ENCODE results near the gene CAMTA1. TPM values are rescaled to one million over a fixed set of nuclear protein-coding genes. Genes with fewer than 3 reads are reported as not detected.

Gene CAMTA1
- total RNA-seq, 3 donors from 2014 or later: 73.4 to 114 (median 82.6) TPM

DNA sequence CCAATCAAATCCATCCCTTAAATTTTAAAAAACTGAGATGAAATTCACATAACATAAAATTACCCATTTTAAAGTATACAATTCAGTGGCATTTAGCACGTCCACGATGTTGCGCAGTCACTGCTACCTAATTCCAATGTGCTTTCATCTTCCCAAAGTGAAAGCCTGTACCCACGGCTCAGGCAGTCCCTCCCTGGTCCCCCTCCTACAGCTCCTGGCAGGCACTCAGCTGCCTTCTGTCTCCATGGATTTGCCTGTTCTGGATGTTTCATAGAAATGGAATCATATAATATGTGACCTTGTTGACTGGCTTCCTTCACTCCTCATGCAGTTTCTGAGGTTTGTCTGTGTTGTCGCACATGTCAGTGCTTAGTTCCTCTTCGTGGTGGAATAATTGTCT, 386.3 kb downstream of the CAMTA1 start:
- no peaks in the 10 kb centered on the region for H3K9me3 ChIP-seq
- H3K4me3 ChIP-seq: no peak overlapping the region
- ATAC-seq: no peak
- H3K36me3 ChIP-seq (ENCODE audit: low read depth): no peaks in the 10 kb centered on the region
- intact Hi-C loops (cut with DNase I, micrococcal nuclease): no loop called here
- no peak for TF ChIP-seq CTCF (IDR thresholded peaks at IDR 0.05)
- no peak for DNase-seq
- H3K4me1 ChIP-seq (ENCODE audit: low read depth): no peaks in the 10 kb centered on the region

- H3K36me3 ChIP-seq (ENCODE audit: low read depth): no peaks in the 10 kb centered on the region
- DNase-seq (no peak), ATAC-seq (no peak)
- H3K4me1 ChIP-seq (ENCODE audit: low read depth): no peaks in the 10 kb centered on the region
- no peak overlapping the region for H3K4me3 ChIP-seq
- TF ChIP-seq CTCF (IDR thresholded peaks at IDR 0.05): no peak
- intact Hi-C loops (cut with DNase I, micrococcal nuclease): no loop called here
- H3K9me3 ChIP-seq: no peaks in the 10 kb centered on the region
Measured at GRCh38 chr1:7172804-7173203, 387.6 kb downstream of the CAMTA1 start.

DNA sequence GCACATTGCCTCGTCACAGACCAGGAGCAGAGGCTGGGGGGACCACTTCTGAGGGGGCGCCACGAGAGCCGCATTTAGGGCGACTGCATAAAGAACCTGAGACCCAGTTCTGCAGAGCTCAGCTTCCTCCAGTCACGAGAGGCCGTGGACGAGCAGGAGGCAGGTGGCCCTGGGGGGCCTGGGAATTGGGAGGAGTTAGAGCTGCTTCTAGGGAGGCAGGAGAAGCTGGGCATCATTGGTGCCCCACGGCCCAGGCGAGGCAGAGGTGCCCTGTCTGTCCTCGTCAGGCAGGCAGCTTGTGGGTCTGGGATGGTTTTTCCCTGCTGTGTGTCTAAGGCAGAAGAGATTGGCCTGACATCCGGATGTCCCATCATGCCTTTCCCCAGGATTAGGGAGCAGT, 389.3 kb downstream of the CAMTA1 start:
- intact Hi-C loops (cut with DNase I, micrococcal nuclease): no loop called here
- no peak for TF ChIP-seq CTCF (IDR thresholded peaks at IDR 0.05)
- no peaks in the 10 kb centered on the region for H3K36me3 ChIP-seq (ENCODE audit: low read depth)

DNA sequence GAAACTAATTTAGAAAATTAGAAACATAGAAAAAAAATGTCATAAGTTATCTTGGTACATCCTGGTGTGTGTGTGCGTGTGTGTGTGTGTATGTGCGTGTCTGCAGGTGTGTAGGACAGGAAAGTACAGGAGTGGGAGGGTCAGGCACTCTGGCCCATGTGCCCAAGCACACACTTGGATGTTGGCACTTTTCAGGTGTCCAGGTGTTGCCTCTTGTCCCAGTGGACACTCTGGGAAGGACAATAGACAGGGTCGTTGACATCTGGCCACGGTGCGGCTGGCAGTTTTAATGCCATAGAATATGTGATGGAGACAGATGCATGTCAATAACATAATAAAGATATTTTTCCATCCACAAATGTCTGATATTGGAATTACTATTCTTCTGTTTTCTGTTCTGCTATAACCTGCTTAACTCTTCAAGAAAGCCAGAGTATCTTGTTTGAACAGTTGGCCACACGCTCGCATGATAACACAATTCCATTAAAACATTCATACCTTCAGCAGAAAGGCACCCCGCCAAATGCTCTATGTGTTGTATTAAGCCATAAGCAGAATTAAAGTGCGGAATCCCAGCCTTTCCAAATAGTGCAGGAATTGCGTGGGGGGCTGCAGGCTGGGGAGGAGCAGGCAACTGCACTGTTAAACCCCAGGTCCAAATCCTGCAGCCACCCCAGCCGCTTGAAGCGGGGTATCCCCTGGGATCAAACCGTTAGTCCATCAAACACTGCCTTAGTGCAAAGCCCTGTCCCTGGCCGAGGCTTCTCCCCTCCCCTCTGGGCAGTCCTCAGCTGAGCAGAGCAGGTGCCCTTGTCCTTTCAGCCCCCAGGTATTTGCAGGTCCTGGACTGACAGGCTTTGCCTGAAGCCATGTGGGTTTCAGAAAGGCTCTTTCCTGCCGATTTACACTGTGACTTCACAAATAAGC, 390.0 kb downstream of the CAMTA1 start:
- Histone ChIP-seq H3K9me3 (no peaks in the 10 kb centered on the region), H3K36me3 (ENCODE audit: low read depth) (no peaks in the 10 kb centered on the region), H3K4me1 (ENCODE audit: low read depth) (no peaks in the 10 kb centered on the region), H3K4me3 (no peak overlapping the region)
- no peak for TF ChIP-seq CTCF (IDR thresholded peaks at IDR 0.05)
- intact Hi-C loops (cut with DNase I, micrococcal nuclease): no loop called here
- ATAC-seq (no peak), DNase-seq (no peak)

More for the DNA sequence above, 389.3 kb downstream of the CAMTA1 start:
- H3K4me1 ChIP-seq (ENCODE audit: low read depth): no peaks in the 10 kb centered on the region
- ATAC-seq: no peak
- DNase-seq: no peak
- no peaks in the 10 kb centered on the region for H3K9me3 ChIP-seq
- H3K4me3 ChIP-seq: no peak overlapping the region

DNA sequence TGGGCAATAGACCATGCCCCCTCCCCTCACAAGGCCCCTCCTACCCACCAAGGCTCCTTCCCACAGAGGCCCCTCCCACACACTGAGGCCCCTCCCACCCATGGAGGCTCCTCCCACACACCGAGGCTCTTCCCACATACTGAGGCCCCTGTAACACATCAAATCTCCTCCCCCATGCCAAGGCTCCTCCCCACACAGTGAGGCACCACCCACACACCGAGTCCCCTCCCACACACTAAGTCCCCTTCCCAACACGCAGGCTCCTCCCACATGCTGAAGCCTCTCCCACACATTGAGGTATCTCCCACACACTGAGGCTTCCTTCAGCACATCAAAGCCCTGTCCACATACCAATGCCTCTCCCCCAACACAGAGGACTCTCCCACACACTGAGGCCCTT, 391.8 kb downstream of the CAMTA1 start:
- no peaks in the 10 kb centered on the region for H3K36me3 ChIP-seq (ENCODE audit: low read depth)
- no peaks in the 10 kb centered on the region for H3K4me1 ChIP-seq (ENCODE audit: low read depth)
- ATAC-seq (no peak), DNase-seq (no peak)
- intact Hi-C loops (cut with DNase I, micrococcal nuclease): no loop called here
- H3K9me3 ChIP-seq: peaks cover 9% of the 10 kb centered on the region
- TF ChIP-seq CTCF (IDR thresholded peaks at IDR 0.05): no peak
- no peak overlapping the region for H3K4me3 ChIP-seq

Measured in mucosa of descending colon (tissue), 3 donors.